Measurements from ENCODE around the gene NECAB2.

Gene NECAB2

DNA sequence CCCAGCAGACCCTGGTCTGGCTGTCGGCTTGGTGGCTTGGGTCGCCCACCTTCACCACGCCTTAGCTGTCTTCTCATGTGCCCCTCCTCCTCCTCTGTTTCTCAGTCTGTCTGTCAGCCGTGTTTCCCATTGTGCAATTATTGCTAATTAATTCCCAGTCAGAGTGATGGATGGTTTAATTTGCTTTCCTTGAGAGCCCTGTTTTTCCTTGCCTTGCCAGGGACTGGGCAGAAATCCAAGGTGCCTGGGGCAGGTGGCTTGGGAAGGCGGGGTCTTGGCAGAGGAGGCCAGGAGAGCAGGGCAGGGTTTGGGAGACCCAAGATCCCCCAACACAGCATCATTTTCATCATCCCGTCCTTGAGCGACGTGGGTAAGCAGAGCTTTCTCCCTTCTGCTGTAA lies 21.3 kb downstream of the NECAB2 start:
- no peak overlapping the region for H3K27ac ChIP-seq (ENCODE audit: low read length)
- H3K36me3 ChIP-seq (ENCODE audit: control insufficient read depth in 1 of 2, insufficient read depth in 2 of 2, low read length in 2 of 2), result no peaks in the 10 kb centered on the region
- H3K27me3 ChIP-seq (ENCODE audit: low read depth, low read length), result no peaks in the 10 kb centered on the region
- H3K9me3 ChIP-seq (ENCODE audit: control insufficient read depth in 1 of 2, low read length in 2 of 2), result no peaks in the 10 kb centered on the region
- no peak overlapping the region for H3K4me3 ChIP-seq (ENCODE audit: low read depth in 1 of 2, low read length in 2 of 2)
- H3K4me1 ChIP-seq (ENCODE audit: control insufficient read depth in 1 of 2, insufficient read depth in 2 of 2, low read length in 2 of 2), result no peaks in the 10 kb centered on the region

DNA sequence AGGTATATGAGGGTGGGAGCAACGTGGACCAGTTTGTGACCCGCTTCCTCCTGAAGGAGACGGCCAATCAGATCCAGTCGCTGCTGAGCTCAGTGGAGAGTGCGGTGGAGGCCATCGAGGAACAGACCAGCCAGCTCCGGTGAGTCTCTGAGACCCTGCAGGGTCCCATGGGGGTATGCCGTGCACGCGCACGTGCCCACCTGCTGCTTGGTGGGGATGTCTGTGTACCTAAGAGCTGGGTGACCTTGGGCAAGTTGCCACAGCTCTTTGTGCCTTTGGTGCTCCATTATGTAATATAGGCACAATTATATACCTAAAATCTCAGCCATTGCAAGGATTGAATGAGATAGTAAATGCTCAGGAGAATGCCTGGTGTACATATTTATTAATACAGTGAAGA lies 22.4 kb downstream of the NECAB2 start:
- H3K4me3 ChIP-seq (ENCODE audit: low read depth in 1 of 2, low read length in 2 of 2), result no peak overlapping the region
- H3K27ac ChIP-seq (ENCODE audit: low read length), result no peak overlapping the region
- no peaks in the 10 kb centered on the region for H3K9me3 ChIP-seq (ENCODE audit: control insufficient read depth in 1 of 2, low read length in 2 of 2)
- no peaks in the 10 kb centered on the region for H3K36me3 ChIP-seq (ENCODE audit: control insufficient read depth in 1 of 2, insufficient read depth in 2 of 2, low read length in 2 of 2)
- no peaks in the 10 kb centered on the region for H3K27me3 ChIP-seq (ENCODE audit: low read depth, low read length)
- H3K4me1 ChIP-seq (ENCODE audit: control insufficient read depth in 1 of 2, insufficient read depth in 2 of 2, low read length in 2 of 2), result no peaks in the 10 kb centered on the region

DNA sequence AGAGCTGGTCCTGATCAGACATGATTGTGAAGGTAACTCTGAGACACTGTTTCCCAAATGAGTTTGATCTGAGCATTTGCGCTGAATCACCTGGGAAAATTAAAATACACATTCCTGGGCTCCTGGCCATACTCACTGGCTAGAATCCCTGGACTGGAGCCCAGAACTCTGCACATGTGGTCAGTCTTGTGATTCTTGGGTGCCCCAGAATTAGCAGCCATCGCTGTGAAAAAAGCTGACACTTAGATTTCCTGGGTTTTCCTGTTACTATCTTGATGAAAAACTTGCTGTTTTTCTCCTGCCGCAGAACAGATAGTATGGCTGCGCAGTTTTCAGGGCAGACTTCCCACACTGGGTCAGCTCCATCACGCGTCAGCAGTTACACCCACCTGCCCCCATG lies 24.6 kb downstream of the NECAB2 start:
- Histone ChIP-seq H3K4me1 (ENCODE audit: control insufficient read depth in 1 of 2, insufficient read depth in 2 of 2, low read length in 2 of 2) (no peaks in the 10 kb centered on the region), H3K4me3 (ENCODE audit: low read depth in 1 of 2, low read length in 2 of 2) (no peak overlapping the region), H3K36me3 (ENCODE audit: control insufficient read depth in 1 of 2, insufficient read depth in 2 of 2, low read length in 2 of 2) (no peaks in the 10 kb centered on the region), H3K27ac (ENCODE audit: low read length) (no peak overlapping the region), H3K9me3 (ENCODE audit: control insufficient read depth in 1 of 2, low read length in 2 of 2) (no peaks in the 10 kb centered on the region), H3K27me3 (ENCODE audit: low read depth, low read length) (peaks cover 7% of the 10 kb centered on the region)

DNA sequence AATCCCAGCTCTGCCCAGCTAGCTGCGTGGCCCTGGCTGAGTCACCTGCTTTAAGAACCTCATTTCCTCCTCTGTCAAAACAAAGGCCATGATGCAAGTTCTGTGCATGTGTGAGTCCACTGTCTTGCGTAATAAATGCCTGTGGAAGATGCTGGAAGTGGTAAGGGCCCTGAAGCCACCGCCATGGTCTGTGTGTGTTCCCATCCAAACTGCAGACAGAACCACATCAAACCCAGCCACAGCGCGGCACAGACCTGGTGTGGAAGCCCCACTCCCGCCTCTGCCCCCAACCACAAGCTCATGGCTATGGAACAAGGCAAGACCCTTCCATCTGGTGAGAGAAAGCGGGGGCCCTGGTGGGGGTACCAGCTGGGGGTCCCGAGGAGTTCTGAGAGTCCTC lies 26.0 kb downstream of the NECAB2 start:
- Histone ChIP-seq H3K9me3 (ENCODE audit: control insufficient read depth in 1 of 2, low read length in 2 of 2) (no peaks in the 10 kb centered on the region), H3K27ac (ENCODE audit: low read length) (no peak overlapping the region), H3K27me3 (ENCODE audit: low read depth, low read length) (peaks cover 7% of the 10 kb centered on the region), H3K36me3 (ENCODE audit: control insufficient read depth in 1 of 2, insufficient read depth in 2 of 2, low read length in 2 of 2) (no peaks in the 10 kb centered on the region), H3K4me1 (ENCODE audit: control insufficient read depth in 1 of 2, insufficient read depth in 2 of 2, low read length in 2 of 2) (no peaks in the 10 kb centered on the region), H3K4me3 (ENCODE audit: low read depth in 1 of 2, low read length in 2 of 2) (no peak overlapping the region)

DNA sequence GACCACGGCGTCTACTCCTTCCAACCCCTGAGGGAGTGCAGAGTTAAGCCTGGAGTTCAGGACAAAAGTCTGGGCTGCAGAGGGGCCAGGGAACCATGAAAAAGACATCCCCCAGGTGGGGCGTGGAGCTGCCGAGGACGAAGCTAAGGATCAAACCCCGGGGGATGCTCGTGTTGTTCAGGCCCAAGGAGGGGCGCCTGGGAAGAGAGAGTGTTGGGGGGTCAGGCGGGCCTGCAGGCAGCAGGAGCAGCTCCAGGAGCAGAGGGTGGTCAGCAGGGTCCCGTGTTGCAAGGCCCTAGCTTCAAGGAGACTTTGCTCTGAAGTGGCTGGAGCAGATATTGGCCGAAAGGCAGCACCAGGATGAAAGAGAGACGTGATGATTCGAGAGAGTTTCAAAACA lies 26.7 kb downstream of the NECAB2 start:
- Histone ChIP-seq H3K9me3 (ENCODE audit: control insufficient read depth in 1 of 2, low read length in 2 of 2) (no peaks in the 10 kb centered on the region), H3K4me3 (ENCODE audit: low read depth in 1 of 2, low read length in 2 of 2) (no peak overlapping the region), H3K27ac (ENCODE audit: low read length) (no peak overlapping the region), H3K27me3 (ENCODE audit: low read depth, low read length) (peaks cover 7% of the 10 kb centered on the region), H3K4me1 (ENCODE audit: control insufficient read depth in 1 of 2, insufficient read depth in 2 of 2, low read length in 2 of 2) (no peaks in the 10 kb centered on the region), H3K36me3 (ENCODE audit: control insufficient read depth in 1 of 2, insufficient read depth in 2 of 2, low read length in 2 of 2) (no peaks in the 10 kb centered on the region)

DNA sequence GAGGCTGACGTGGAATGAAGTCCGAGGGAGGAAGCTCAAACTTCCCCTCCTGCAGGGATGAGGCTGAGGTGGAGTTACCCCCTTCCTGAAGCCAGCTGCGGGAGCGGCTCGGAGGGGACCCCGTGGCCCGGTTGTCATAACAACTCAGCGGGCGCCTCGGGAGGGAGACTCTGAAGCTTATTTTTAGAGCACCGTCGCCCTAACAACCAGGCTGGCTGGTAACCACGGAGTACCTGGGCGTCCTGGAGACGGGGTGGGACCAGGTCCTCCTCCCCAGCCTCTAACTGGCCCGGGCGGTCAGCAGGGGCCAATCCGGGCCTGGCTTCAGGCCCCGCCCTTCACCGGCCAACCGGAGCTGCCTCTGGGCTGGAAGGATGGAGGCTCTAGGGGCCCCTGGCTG lies 27.7 kb downstream of the NECAB2 start:
- H3K4me1 ChIP-seq (ENCODE audit: control insufficient read depth in 1 of 2, insufficient read depth in 2 of 2, low read length in 2 of 2), result no peaks in the 10 kb centered on the region
- no peaks in the 10 kb centered on the region for H3K9me3 ChIP-seq (ENCODE audit: control insufficient read depth in 1 of 2, low read length in 2 of 2)
- no peak overlapping the region for H3K27ac ChIP-seq (ENCODE audit: low read length)
- H3K4me3 ChIP-seq (ENCODE audit: low read depth in 1 of 2, low read length in 2 of 2), result no peak overlapping the region
- H3K27me3 ChIP-seq (ENCODE audit: low read depth, low read length), result peaks cover 7% of the 10 kb centered on the region
- no peaks in the 10 kb centered on the region for H3K36me3 ChIP-seq (ENCODE audit: control insufficient read depth in 1 of 2, insufficient read depth in 2 of 2, low read length in 2 of 2)

DNA sequence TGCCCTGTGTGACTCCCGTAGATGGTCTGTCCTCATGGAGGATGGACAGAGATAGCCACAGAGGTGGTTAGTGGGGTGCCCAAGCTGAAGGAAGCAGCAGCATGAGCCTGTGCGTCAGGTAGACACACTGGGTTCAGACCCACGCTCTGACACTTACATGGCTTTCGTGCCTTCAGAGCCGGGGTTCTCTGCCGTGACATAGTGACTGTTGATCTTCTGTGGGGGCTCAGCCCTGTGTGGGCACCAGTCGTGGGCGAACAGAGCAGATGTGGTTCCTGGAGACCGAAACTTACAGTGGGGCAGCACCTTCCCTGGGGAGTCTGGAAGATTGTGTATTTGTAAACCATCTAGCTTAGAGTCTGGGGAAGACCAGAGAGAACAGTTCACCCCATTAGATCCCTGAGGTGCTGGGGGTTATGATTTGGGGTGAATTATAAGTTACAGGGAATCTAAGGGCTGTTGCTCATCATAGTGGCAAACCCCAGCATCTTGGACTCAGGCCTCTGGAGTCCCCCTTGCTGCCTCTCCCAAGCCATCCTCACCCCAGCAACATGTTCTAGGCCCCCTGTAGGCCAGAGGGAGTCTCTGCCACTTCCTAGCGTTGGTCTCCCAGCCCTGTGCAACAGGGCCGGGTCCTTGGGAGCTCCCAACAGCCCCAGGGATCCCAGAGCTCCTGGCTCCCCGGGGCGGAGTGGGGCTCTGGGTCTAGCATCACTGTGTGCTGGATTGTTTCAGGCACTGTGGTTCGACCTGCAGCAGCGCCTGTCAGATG lies 28.6 kb downstream of the NECAB2 start:
- Histone ChIP-seq H3K27me3 (ENCODE audit: low read depth, low read length) (peaks cover 7% of the 10 kb centered on the region), H3K4me1 (ENCODE audit: control insufficient read depth in 1 of 2, insufficient read depth in 2 of 2, low read length in 2 of 2) (no peaks in the 10 kb centered on the region), H3K9me3 (ENCODE audit: control insufficient read depth in 1 of 2, low read length in 2 of 2) (no peaks in the 10 kb centered on the region), H3K27ac (ENCODE audit: low read length) (no peak overlapping the region), H3K4me3 (ENCODE audit: low read depth in 1 of 2, low read length in 2 of 2) (no peak overlapping the region), H3K36me3 (ENCODE audit: control insufficient read depth in 1 of 2, insufficient read depth in 2 of 2, low read length in 2 of 2) (no peaks in the 10 kb centered on the region)

DNA sequence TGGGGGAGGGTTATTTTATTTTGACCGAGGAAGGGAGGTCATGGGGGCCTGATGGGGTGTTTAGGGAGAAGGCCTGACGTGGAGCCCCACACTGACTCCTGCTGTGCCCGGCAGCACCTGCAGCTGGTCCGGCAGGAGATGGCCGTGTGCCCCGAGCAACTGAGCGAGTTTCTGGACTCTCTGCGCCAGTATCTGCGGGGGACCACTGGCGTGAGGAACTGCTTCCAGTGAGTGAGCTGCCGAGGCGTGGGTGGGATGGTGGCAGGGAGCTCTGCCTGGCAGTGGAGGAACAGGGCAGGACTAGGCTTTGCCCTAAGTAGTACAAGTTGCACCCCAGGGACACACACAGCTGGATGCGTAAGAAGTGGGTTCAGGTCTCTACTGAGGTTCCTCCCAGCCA lies 30.0 kb downstream of the NECAB2 start:
- Histone ChIP-seq H3K9me3 (ENCODE audit: control insufficient read depth in 1 of 2, low read length in 2 of 2) (no peaks in the 10 kb centered on the region), H3K4me3 (ENCODE audit: low read depth in 1 of 2, low read length in 2 of 2) (no peak overlapping the region), H3K27ac (ENCODE audit: low read length) (no peak overlapping the region), H3K27me3 (ENCODE audit: low read depth, low read length) (peaks cover 7% of the 10 kb centered on the region), H3K4me1 (ENCODE audit: control insufficient read depth in 1 of 2, insufficient read depth in 2 of 2, low read length in 2 of 2) (no peaks in the 10 kb centered on the region), H3K36me3 (ENCODE audit: control insufficient read depth in 1 of 2, insufficient read depth in 2 of 2, low read length in 2 of 2) (no peaks in the 10 kb centered on the region)

DNA sequence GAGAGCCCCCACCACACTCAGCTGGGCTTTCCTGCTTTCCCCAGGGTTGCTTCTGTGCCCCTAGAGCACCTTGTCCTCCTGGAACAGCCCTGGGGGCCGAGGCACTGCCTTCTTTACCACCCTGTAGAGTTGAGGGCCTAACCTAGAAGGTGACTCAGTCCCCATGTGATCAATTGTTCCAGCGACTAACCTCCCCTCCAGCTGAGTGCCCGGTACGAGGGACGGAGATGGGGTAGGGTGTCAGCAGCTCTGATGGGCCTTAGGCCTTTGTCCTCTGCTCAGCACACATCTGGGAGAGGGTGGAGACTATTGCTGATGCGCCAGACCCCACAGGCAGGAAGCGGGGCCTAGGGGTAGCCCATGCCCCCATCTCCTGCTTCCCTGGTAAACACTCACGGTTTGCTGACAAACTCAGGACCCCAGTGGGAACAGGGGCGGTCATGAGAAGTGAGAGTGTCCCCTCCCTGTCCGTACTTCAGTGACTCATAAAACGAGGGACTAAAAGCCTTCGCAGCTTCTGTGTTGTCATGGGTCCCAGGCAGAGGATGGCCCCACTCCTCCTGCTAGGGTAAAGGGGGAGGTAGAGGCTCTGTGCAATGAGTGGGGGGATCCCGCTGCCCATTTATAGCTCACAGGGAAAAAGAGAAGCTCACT lies 33.1 kb downstream of the NECAB2 start:
- no peaks in the 10 kb centered on the region for H3K9me3 ChIP-seq (ENCODE audit: control insufficient read depth in 1 of 2, low read length in 2 of 2)
- no peak overlapping the region for H3K4me3 ChIP-seq (ENCODE audit: low read depth in 1 of 2, low read length in 2 of 2)
- peaks cover 6% of the 10 kb centered on the region for H3K27me3 ChIP-seq (ENCODE audit: low read depth, low read length)
- H3K36me3 ChIP-seq (ENCODE audit: control insufficient read depth in 1 of 2, insufficient read depth in 2 of 2, low read length in 2 of 2), result no peaks in the 10 kb centered on the region
- H3K4me1 ChIP-seq (ENCODE audit: control insufficient read depth in 1 of 2, insufficient read depth in 2 of 2, low read length in 2 of 2), result no peaks in the 10 kb centered on the region
- H3K27ac ChIP-seq (ENCODE audit: low read length), result no peak overlapping the region

DNA sequence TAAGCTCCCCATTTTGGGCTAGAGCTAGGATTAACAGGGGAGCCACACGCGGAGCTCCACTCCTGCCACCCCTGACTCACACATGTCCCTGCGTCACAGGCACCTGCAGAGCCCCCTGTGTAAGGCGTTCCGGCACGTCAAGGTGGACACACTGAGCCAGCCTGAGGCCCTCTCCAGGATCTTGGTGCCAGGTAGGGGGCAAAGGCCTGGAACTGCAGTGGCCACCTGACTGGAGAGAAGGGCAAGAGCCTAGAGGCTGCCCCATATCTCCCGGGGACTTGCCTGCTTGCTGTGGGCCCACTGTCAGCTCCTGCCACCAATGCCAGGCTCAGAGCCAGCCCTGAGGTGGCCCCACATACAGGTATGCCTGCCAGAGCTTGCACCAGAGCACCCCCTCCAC lies 33.7 kb downstream of the NECAB2 start:
- no peaks in the 10 kb centered on the region for H3K36me3 ChIP-seq (ENCODE audit: control insufficient read depth in 1 of 2, insufficient read depth in 2 of 2, low read length in 2 of 2)
- H3K27me3 ChIP-seq (ENCODE audit: low read depth, low read length), result peaks cover under 1% of the 10 kb centered on the region
- H3K27ac ChIP-seq (ENCODE audit: low read length), result no peak overlapping the region
- H3K4me1 ChIP-seq (ENCODE audit: control insufficient read depth in 1 of 2, insufficient read depth in 2 of 2, low read length in 2 of 2), result no peaks in the 10 kb centered on the region
- no peak overlapping the region for H3K4me3 ChIP-seq (ENCODE audit: low read depth in 1 of 2, low read length in 2 of 2)
- H3K9me3 ChIP-seq (ENCODE audit: control insufficient read depth in 1 of 2, low read length in 2 of 2), result no peaks in the 10 kb centered on the region

DNA sequence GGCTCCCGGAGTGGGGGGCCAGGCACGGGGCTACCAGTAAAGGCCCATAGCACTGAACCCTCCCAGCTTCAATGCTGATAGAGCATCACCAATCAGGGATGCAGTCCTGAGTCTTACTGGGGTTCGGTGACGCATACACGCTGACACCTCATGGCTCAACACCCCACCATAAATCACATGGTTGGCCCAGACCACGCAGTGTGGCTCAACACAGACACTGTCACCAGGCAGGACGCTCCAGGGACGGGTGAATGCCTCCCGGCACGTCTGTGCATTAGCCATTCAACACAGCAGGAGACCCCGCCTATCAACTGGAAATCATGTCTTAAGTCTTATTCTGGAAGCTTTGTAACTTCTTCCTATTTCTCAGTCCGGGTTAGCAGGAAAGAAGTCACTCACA lies 35.0 kb downstream of the NECAB2 start:
- H3K27me3 ChIP-seq (ENCODE audit: low read depth, low read length), result no peaks in the 10 kb centered on the region
- H3K36me3 ChIP-seq (ENCODE audit: control insufficient read depth in 1 of 2, insufficient read depth in 2 of 2, low read length in 2 of 2), result no peaks in the 10 kb centered on the region

DNA sequence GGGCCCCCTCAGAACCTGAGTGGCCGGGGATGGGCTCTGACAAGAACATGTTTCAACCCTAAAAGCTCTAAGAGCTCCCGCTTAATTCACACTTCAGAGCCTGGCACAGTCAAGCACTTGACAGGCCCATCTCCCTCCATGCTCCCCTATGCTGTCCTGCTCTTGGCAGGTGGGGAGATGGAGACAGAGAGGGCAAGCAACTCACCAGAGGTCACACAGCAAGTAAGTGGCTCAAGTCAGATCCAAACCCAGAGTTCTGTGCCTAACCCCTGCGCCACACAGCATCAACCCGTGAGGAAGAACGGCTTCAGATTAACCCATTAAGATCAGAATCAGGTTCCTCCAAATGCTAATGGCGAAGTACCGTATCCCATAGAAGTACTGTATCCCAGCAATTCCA lies 36.4 kb downstream of the NECAB2 start:
- Histone ChIP-seq H3K27ac (ENCODE audit: low read length) (no peak overlapping the region), H3K9me3 (ENCODE audit: control insufficient read depth in 1 of 2, low read length in 2 of 2) (no peaks in the 10 kb centered on the region), H3K4me1 (ENCODE audit: control insufficient read depth in 1 of 2, insufficient read depth in 2 of 2, low read length in 2 of 2) (no peaks in the 10 kb centered on the region), H3K27me3 (ENCODE audit: low read depth, low read length) (no peaks in the 10 kb centered on the region), H3K4me3 (ENCODE audit: low read depth in 1 of 2, low read length in 2 of 2) (no peak overlapping the region), H3K36me3 (ENCODE audit: control insufficient read depth in 1 of 2, insufficient read depth in 2 of 2, low read length in 2 of 2) (no peaks in the 10 kb centered on the region)

More for the DNA sequence above, 35.0 kb downstream of the NECAB2 start:
- Histone ChIP-seq H3K4me1 (ENCODE audit: control insufficient read depth in 1 of 2, insufficient read depth in 2 of 2, low read length in 2 of 2) (no peaks in the 10 kb centered on the region), H3K9me3 (ENCODE audit: control insufficient read depth in 1 of 2, low read length in 2 of 2) (no peaks in the 10 kb centered on the region), H3K27ac (ENCODE audit: low read length) (no peak overlapping the region), H3K4me3 (ENCODE audit: low read depth in 1 of 2, low read length in 2 of 2) (no peak overlapping the region)

Measured in muscle layer of duodenum (tissue), 2 donors.